ENCODE data around the gene MAPK4. TPM values are rescaled to one million over a fixed set of nuclear protein-coding genes. Genes with fewer than 3 reads are reported as not detected.

The MAPK4 gene
- total RNA-seq, 1 experiment from 2014 or later, result 4.2 TPM

- TF ChIP-seq MAX (CRISPR knock-in tag; IDR thresholded peaks at IDR 0.05), result no peak
Observed at GRCh38 chr18:50751947-50752346, 192.1 kb downstream of the MAPK4 start (continued).

- TF ChIP-seq AR (CRISPR knock-in tag; IDR thresholded peaks at IDR 0.05) (no peak), NFYB (CRISPR knock-in tag; conservative IDR thresholded peaks at IDR 0.05; ENCODE audit: low read depth) (no peak), USF2 (CRISPR knock-in tag; IDR thresholded peaks at IDR 0.05) (no peak), NFATC4 (CRISPR knock-in tag; IDR thresholded peaks at IDR 0.05) (no peak), ZNF423 (CRISPR knock-in tag; IDR thresholded peaks at IDR 0.05) (no peak), E2F1 (CRISPR knock-in tag; IDR thresholded peaks at IDR 0.05) (no peak)
- Mint-ChIP-seq H3K4me1 (peaks cover 20% of the 10 kb centered on the region), H3K4me3 (no peak overlapping the region), H3K27ac (no peak overlapping the region), H3K9me3 (peaks cover 19% of the 10 kb centered on the region), H3K36me3 (peaks cover 3% of the 10 kb centered on the region), H3K27me3 (ENCODE audit: low read depth) (peaks cover 2% of the 10 kb centered on the region)
- ChIA-PET CTCF (no interaction called here), POLR2A (no interaction called here)
- DNase-seq (ENCODE audit: low spot score), result no peak
- ATAC-seq, result no peak
Observed at GRCh38 chr18:50753311-50753710, 193.4 kb downstream of the MAPK4 start.

- Mint-ChIP-seq H3K27ac (no peak overlapping the region), H3K9me3 (peaks cover 19% of the 10 kb centered on the region), H3K4me3 (no peak overlapping the region), H3K27me3 (ENCODE audit: low read depth) (peaks cover 2% of the 10 kb centered on the region), H3K4me1 (peaks cover 10% of the 10 kb centered on the region), H3K36me3 (no peaks in the 10 kb centered on the region)
- DNase-seq (ENCODE audit: low spot score), result no peak
- CTCF ChIA-PET, result no interaction called here
- POLR2A ChIA-PET, result no interaction called here
- no peak for ATAC-seq
- TF ChIP-seq JAZF1 (CRISPR knock-in tag; IDR thresholded peaks at IDR 0.05), result no peak
- TF ChIP-seq MAX (CRISPR knock-in tag; IDR thresholded peaks at IDR 0.05), result no peak
- no peak for TF ChIP-seq ZBTB21 (CRISPR knock-in tag; IDR thresholded peaks at IDR 0.05; ENCODE audit: borderline replicate concordance)
- no peak for TF ChIP-seq ZNF281 (CRISPR knock-in tag; IDR thresholded peaks at IDR 0.05)
- no peak for TF ChIP-seq NR1H2 (CRISPR knock-in tag; IDR thresholded peaks at IDR 0.05)
- no peak for TF ChIP-seq HMGA2 (CRISPR knock-in tag; IDR thresholded peaks at IDR 0.05)
- TF ChIP-seq ZNF416 (CRISPR knock-in tag; IDR thresholded peaks at IDR 0.05), result no peak
Observed at GRCh38 chr18:50754297-50754696, 194.4 kb downstream of the MAPK4 start.

- Mint-ChIP-seq H3K27me3 (ENCODE audit: low read depth) (peaks cover 1% of the 10 kb centered on the region), H3K4me3 (no peak overlapping the region), H3K9me3 (peaks cover 19% of the 10 kb centered on the region), H3K27ac (no peak overlapping the region), H3K4me1 (no peaks in the 10 kb centered on the region), H3K36me3 (no peaks in the 10 kb centered on the region)
- DNase-seq (ENCODE audit: low spot score) (no peak), ATAC-seq (no peak)
- ChIA-PET POLR2A (interaction anchor here (0.7 kb wide), 1 partner anchor 92 kb away, joined by 3 read pairs; no protein-coding TSS in a partner anchor), CTCF (no interaction called here)
- TF ChIP-seq ESRRA (CRISPR knock-in tag; IDR thresholded peaks at IDR 0.05; ENCODE audit: borderline replicate concordance) (no peak), ZNF121 (CRISPR knock-in tag; IDR thresholded peaks at IDR 0.05) (no peak), MAX (CRISPR knock-in tag; IDR thresholded peaks at IDR 0.05) (no peak), ZNF416 (CRISPR knock-in tag; IDR thresholded peaks at IDR 0.05) (no peak), USF1 (CRISPR knock-in tag; IDR thresholded peaks at IDR 0.05) (no peak), MXD4 (CRISPR knock-in tag; IDR thresholded peaks at IDR 0.05; ENCODE audit: borderline replicate concordance) (no peak), NFYB (CRISPR knock-in tag; conservative IDR thresholded peaks at IDR 0.05; ENCODE audit: low read depth) (no peak), SMAD4 (CRISPR knock-in tag; IDR thresholded peaks at IDR 0.05) (no peak), ELF4 (CRISPR knock-in tag; IDR thresholded peaks at IDR 0.05; ENCODE audit: low read depth) (no peak), CTCF (IDR thresholded peaks at IDR 0.05) (no peak)
Observed at GRCh38 chr18:50757358-50757757, 197.5 kb downstream of the MAPK4 start.
